COLO668 (cell line): ENCODE data around the gene ABI2.
A peak's percentile ranks its signal among the peaks of the same experiment; 100 is the strongest.
"Not testable (repeated sequence)": the region's sequence is repeated elsewhere in the genome, so short reads cannot be mapped to it uniquely, and the experiment has no call there.

Source experiments
- DNase-seq: peaks from one replicate; lab custom pipeline; 2025; ENCODE audit not compliant: unreplicated experiment; lab: John Stamatoyannopoulos, UW

The ABI2 gene

DNA sequence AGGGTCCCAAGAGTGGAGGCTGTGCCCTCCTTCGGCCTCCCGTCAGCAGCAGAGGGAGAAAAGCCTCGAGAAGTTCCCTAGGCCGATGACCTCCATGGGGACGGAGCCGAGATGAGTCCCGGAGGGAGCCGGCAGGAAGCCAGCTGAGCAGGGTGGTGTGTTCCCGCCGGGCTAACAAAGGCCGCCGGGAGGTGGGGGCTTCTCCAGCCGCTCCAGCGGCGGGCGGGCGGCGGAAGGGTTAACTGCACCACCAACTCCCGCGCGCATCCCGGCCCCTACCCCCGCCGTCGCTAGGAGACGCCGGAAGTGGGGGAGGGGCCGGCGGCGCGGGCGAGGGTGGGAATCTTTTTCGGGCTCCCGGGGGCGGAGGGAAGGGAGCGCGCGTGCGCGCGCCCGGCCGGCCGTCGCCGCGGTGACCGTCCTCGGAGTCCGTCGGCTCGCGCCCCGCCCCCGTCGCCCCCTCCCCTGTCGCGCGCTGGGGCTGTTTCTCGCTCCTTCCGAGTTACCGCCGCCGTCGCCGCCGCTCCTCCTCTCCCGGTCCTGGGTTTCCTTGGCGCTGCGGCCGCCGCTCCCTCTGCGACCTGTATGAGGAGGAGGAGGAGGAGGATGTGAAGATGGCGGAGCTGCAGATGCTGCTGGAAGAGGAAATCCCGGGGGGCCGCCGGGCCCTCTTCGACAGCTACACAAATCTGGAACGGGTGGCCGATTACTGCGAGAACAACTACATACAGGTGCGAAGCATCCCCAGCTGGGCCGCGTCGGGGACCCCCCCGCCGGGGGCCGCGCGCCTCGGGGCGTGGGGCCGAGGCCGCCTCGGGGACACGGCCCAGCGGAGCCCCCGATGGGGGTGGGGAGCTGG lies at the start of gene ABI2:
Gene ABI2 (plus strand): TSS at position 494 of the 859 bp plus-strand sequence. CDS start 121 bp downstream, at position 615.
- DNase-seq: peak; percentile 94

DNA sequence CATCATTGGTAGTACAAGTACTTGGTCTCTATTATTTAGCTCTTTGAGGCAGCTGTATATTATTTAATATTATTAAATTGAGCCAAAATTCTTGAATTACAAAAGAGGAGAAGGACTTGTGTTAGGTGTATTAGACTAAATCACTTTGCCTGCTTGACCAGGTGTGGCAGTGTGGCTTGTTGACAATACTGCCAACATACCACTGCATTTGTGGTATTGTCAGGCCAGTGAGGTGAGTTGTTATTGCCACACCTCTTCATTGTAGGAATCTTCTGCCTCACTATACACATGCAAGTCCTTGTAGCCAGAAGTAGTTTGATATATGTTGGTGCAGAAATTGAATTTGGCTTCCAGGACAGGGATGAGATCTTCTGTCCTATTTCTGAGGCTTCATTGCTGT lies 48.9 kb upstream of the ABI2 start:
- DNase-seq: no peak

DNA sequence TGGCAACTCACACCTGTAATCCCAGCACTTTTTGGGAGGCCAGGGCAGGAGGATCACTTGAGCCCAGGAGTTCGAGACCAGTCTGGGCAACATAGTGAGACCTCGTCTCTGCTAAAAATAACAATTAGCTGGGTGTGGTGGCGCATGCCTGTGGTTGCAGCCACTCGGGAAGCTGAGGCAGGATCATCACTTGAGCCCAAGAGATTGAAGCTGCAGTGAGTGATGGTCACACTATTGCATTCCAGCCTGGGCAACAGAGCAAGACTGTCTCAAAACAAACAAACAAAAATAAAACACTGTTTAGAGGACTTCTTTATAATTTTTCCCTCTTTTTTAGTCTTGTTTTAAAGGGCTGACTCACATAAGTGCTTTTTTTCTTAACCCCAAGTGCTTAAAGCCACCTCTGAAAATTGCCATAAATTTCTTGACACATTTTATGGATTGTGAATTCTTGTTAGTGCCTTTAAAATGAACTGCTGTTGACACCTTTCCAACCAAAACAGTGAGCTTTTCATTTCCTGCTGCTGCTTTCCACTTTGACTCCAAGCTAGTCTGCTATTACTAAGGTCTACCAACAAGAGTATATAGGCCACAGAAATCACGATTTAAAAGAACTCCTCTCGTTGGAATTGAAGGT lies 47.6 kb upstream of the ABI2 start:
- no peak for DNase-seq

DNA sequence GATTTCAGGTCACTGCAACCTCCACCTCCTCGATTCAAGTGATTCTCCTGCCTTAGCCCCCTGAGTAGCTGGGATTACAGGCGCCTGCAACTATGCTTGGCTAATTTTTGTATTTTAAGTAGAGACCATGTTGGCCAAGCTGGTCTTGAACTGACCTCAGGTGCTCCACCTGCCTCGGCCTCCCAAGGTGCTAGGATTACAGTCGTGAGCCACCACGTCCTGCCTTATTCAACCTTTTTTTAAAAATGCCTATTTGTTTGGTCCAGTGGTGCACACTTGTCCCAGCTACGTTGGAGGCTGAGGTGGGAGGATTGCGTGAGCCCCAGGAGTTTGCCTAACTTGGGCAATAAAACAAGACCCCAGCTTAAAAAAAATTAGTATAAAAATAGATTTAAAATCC lies 46.1 kb upstream of the ABI2 start:
- DNase-seq: no peak

GRCh38 chr2:203286532-203286931 lies 41.7 kb upstream of the ABI2 start:
- no peak for DNase-seq

GRCh38 chr2:203301667-203302066 lies 26.5 kb upstream of the ABI2 start:
- no peak for DNase-seq

- DNase-seq: not testable (repeated sequence)
These were observed 25.6 kb upstream of the ABI2 start for GRCh38 chr2:203302586-203302985.

DNA sequence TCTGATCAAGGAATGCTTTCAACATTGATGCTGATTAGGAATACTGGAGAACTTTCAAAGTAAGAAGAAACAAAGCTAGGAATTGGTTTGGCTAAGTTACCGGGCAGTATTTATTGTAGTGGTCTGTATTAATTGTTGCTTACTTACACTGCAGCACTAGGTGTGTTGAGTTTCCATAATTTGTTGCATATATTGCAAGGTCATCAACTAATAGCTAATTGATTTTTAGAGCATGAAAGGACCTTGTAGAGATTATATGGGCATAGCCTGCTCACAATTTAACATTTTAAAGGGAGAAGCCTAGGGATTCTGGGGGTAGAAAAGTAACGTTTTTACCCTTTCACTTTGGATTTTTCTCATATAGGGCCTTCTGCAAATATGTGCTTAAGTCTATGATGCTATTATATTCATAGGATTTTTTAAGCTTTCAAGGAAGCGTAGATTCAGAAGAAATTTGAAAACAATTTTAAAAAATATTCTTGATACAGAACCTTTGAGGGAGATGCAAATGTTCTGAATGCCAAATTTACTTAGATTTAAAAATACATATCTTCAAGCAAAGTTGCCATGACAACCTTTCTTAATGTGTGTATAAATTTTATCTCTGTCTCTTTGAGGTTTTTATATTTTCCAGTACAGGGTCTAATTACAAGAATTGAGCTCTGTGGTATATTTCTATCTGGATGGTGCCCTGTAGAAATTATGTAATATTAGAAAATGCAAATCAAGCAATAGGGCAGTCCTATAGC lies 17.3 kb upstream of the ABI2 start:
- DNase-seq: no peak

GRCh38 chr2:203326356-203326755 lies 1.8 kb upstream of the ABI2 start:
- DNase-seq: no peak

- no peak for DNase-seq
These were observed 653 bp upstream of the ABI2 start for GRCh38 chr2:203327582-203327900.

DNA sequence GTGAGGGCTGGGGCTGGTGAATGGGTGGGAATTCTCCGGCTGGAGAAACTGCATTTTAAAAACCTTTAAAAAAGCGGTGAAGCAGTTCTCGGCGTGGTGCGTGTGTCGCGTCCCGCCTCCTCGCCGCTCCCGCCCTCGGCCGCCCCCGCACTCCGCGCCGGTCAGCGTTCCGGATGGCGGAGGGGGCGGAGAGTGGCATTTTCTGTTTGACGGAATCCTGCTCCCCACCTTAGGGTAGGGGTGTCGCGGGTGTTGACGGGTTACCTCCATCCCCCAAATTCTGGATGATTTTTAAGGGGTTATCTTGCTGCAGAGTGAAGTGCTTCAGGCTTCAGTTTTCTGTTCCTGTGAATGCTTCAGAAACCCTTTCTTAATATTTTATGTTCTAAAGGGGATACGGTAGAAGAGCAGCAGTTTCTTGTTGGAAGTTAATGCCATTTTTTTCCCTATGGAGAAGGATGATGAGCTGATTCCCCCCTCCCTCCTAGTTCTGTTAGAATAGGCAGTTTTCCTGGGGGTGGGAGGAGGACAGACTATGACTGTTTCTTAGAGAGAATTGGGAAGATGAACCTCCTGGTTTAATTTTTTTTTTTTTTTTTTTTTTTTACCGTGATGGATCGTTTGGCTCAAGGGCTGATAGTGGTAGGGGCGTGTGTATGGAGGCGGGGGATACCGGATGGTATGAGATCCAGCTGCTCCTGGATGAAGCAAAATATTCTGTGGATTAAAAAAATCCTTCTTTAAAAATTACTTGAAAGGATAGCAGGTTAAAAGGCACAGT lies 756 bp downstream of the ABI2 start:
- peak; percentile 57 for DNase-seq

DNA sequence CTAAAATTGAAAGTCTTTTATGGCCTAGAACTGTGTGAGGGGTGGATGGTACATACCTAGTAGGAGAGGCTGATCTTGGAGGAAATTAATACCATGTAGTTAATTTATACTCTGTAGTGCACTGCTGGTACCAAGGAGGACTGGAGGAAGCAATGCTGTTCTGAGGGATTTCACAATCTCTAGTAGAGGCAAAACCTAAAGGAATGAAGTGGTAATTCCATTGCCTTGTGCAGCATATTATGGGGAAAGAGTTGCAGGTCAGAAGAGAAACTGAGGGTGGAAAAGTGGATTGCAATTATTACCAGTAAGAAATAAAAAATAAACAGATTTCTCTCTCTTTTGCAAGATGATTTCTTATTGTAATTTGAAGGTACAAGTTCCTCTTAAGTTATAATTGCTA lies 2.2 kb downstream of the ABI2 start:
- no peak for DNase-seq

- DNase-seq: no peak
These were observed 10.1 kb downstream of the ABI2 start for GRCh38 chr2:203338322-203338721.

GRCh38 chr2:203340791-203341487 lies 12.7 kb downstream of the ABI2 start:
- no peak for DNase-seq

- DNase-seq: no peak
These were observed 13.6 kb downstream of the ABI2 start for GRCh38 chr2:203341741-203342310.

DNA sequence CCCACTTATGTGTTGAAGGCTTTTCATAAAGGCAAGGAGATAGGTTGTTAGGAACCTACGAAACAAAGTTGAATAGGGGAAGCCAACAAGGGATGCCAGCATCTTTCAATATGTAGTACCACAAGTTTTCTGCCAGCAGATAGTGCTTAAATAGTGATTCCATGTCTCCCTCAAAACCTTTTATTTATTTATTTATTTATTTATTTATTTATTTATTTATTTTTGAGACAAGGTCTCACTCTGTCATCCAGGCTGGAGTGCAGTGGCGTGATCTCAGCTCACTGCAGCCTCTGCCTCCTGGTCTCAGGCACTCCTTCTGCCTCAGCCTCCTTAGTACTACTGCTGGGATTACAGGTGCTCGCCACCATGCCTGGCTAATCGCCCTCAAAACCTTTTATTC lies 14.2 kb downstream of the ABI2 start:
- not testable (repeated sequence) for DNase-seq

DNA sequence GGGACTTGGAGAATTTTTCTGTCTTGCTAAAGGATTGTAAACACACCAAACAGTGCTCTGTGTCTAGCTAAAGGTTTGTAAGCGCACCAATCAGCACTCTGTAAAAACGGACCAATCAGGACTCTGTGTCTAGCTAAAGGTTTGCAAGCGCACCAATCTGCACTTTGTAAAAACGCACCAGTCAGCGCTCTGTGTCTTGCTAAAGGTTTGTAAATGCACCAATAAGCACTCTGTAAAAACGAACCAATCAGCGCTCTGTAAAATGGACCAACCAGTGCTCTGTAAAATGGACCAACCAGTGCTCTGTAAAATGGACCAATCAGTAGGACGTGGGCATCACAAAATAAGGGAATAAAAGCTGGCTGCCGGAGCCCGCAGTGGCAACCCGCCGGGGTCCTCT lies 16.5 kb downstream of the ABI2 start:
- no peak for DNase-seq

DNA sequence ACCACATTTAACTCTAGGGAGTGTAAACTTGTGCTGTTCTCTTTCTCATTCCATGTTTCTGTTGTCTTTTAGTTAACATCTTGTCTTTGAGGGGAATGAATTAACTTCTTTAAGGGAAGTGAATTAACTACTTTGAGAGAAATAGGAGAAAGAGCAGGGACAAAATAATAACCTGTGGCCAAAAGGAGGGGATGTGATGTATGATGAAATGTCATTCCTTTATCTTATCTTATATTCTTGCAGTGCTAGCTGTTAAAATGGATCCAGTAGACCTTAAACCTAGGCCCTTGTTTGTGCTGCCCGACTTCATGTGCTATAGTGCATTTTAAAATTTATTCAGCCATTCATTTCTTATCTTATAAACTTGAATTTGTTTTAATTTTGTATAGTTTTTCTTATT lies 18.4 kb downstream of the ABI2 start:
- DNase-seq: no peak

GRCh38 chr2:203347375-203347774 lies 19.2 kb downstream of the ABI2 start:
- DNase-seq: no peak

- no peak for DNase-seq
These were observed 24.5 kb downstream of the ABI2 start for GRCh38 chr2:203352604-203353255.
